Peyer's patch (tissue), 4 donors: ENCODE results near the gene ARHGAP15. TPM values are rescaled to one million over a fixed set of nuclear protein-coding genes. Genes with fewer than 3 reads are reported as not detected.

Source experiments
- DNase-seq, 3 donors: peaks; one replicate each; pipeline ENCODE4 v3.0.0-alpha.2; 2017 to 2019
- H3K27ac ChIP-seq, 4 donors: fragments of 200-600 bp; sonication (generic); one replicate each; pipeline ENCODE4 v1.5.1; 2016 to 2019
- H3K27me3 ChIP-seq, 2 donors: fragments of 200-600 bp; sonication (generic); one replicate each; pipeline ENCODE4 v1.5.1; 2019
- H3K36me3 ChIP-seq, 3 donors: fragments of 200-600 bp; sonication (generic); one replicate each; pipeline ENCODE4 v1.5.1; 2016 to 2019
- H3K4me1 ChIP-seq, 4 donors: fragments of 200-600 bp; sonication (generic); one replicate each; pipeline ENCODE4 v1.5.1; 2016 to 2019
- H3K4me3 ChIP-seq, 4 donors: fragments of 200-600 bp; sonication (generic); 1 replicate in 3 of 4; 2 replicates in 1 of 4; pipeline ENCODE4 v1.5.1; 2016 to 2019; ENCODE audit warnings: mild to moderate bottlenecking in 1 of 4
- H3K9me3 ChIP-seq, 4 donors: fragments of 200-600 bp; sonication (generic); one replicate each; pipeline ENCODE4 v1.5.1; 2016 to 2019; ENCODE audit warnings: mild to moderate bottlenecking in 1 of 4
- CTCF ChIP-seq, 6 experiments: fragments of 450-650 bp in 4 of 6; fragments of 200-600 bp in 2 of 6; sonication (generic) in 1 of 6; IDR thresholded peaks; one replicate each; pipeline ENCODE4 v1.5.1; 2017 to 2019; ENCODE audit warnings: antibody characterized with exemption in 6 of 6, mild to moderate bottlenecking in 3 of 6, moderate library complexity in 1 of 6
- POLR2A ChIP-seq, 2 donors: fragments of 450-650 bp; IDR thresholded peaks; one replicate each; pipeline ENCODE4 v1.5.1; 2017; ENCODE audit warnings: antibody characterized with exemption in 2 of 2, mild to moderate bottlenecking in 2 of 2, moderate library complexity in 2 of 2
- total RNA-seq, 4 donors: library from RNA; depleted of rRNA; stranded (reverse); fragments of >200 nt; gene quantifications; one replicate each; pipeline ENCODE4 v1.1.0, GENCODE V29; 2016

ARHGAP15 gene
- total RNA-seq, 4 donors from 2014 or later = 6.7 to 203 (median 12.5) TPM

- H3K36me3 ChIP-seq = no peaks in the 10 kb centered on the region
- no peak overlapping the region for H3K4me3 ChIP-seq
- no peak for TF ChIP-seq POLR2A (IDR thresholded peaks at IDR 0.05)
- TF ChIP-seq CTCF (IDR thresholded peaks at IDR 0.05) = no peak
- no peaks in the 10 kb centered on the region for H3K9me3 ChIP-seq
- no peaks in the 10 kb centered on the region for H3K27me3 ChIP-seq
- H3K27ac ChIP-seq = no peak overlapping the region
- peaks cover 0 to 9% (median 0%) of the 10 kb centered on the region in 4 donors for H3K4me1 ChIP-seq
- no peak for DNase-seq
These were observed 27.8 kb downstream of the ARHGAP15 start for GRCh38 chr2:143157001-143157400.

GRCh38 chr2:143157418-143157817 lies 28.2 kb downstream of the ARHGAP15 start:
- Histone ChIP-seq H3K4me1 (peaks cover 0 to 6% (median 0%) of the 10 kb centered on the region in 4 donors), H3K27ac (no peak overlapping the region), H3K9me3 (no peaks in the 10 kb centered on the region), H3K27me3 (no peaks in the 10 kb centered on the region), H3K4me3 (no peak overlapping the region), H3K36me3 (no peaks in the 10 kb centered on the region)
- no peak for DNase-seq
- no peak for TF ChIP-seq POLR2A (IDR thresholded peaks at IDR 0.05)
- TF ChIP-seq CTCF (IDR thresholded peaks at IDR 0.05) = no peak

- Histone ChIP-seq H3K27ac (no peak overlapping the region), H3K4me1 (peaks cover 0 to 3% (median 0%) of the 10 kb centered on the region in 4 donors), H3K36me3 (no peaks in the 10 kb centered on the region), H3K9me3 (no peaks in the 10 kb centered on the region), H3K27me3 (no peaks in the 10 kb centered on the region), H3K4me3 (no peak overlapping the region)
- no peak for DNase-seq
- no peak for TF ChIP-seq POLR2A (IDR thresholded peaks at IDR 0.05)
- TF ChIP-seq CTCF (IDR thresholded peaks at IDR 0.05) = no peak
These were observed 28.9 kb downstream of the ARHGAP15 start for GRCh38 chr2:143158098-143158497.

- TF ChIP-seq POLR2A (IDR thresholded peaks at IDR 0.05) = no peak
- no peak for TF ChIP-seq CTCF (IDR thresholded peaks at IDR 0.05)
- no peaks in the 10 kb centered on the region for H3K9me3 ChIP-seq
These were observed 29.6 kb downstream of the ARHGAP15 start for GRCh38 chr2:143158551-143159485.

GRCh38 chr2:143159486-143159840 lies 30.2 kb downstream of the ARHGAP15 start:
- no peak for DNase-seq
- TF ChIP-seq CTCF (IDR thresholded peaks at IDR 0.05) (no peak), POLR2A (IDR thresholded peaks at IDR 0.05) (no peak)
- no peak overlapping the region for H3K4me3 ChIP-seq
- no peaks in the 10 kb centered on the region for H3K4me1 ChIP-seq
- no peaks in the 10 kb centered on the region for H3K9me3 ChIP-seq
- H3K27ac ChIP-seq = no peak overlapping the region
- no peaks in the 10 kb centered on the region for H3K27me3 ChIP-seq
- no peaks in the 10 kb centered on the region for H3K36me3 ChIP-seq

More at GRCh38 chr2:143158551-143159485, 29.6 kb downstream of the ARHGAP15 start:
- no peaks in the 10 kb centered on the region for H3K27me3 ChIP-seq
- no peak overlapping the region for H3K4me3 ChIP-seq
- H3K4me1 ChIP-seq = no peaks in the 10 kb centered on the region
- no peaks in the 10 kb centered on the region for H3K36me3 ChIP-seq
- no peak for DNase-seq
- no peak overlapping the region for H3K27ac ChIP-seq
